Hepatocyte (in vitro differentiated cells): Measurements from ENCODE around the gene MACROD2.

ENCODE experiments used
- CTCF ChIP-seq: fragments of 200-600 bp; sonication (generic); IDR thresholded peaks from 2 replicates; pipeline ENCODE4 v1.5.1; 2016; ENCODE audit warnings: antibody characterized with exemption, mild to moderate bottlenecking; ENCODE audit not compliant: poor library complexity
- EZH2 ChIP-seq: fragments of 200-600 bp; sonication (generic); IDR thresholded peaks from 2 replicates; pipeline ENCODE4 v1.6.1; 2016; ENCODE audit warnings: antibody characterized with exemption, mild to moderate bottlenecking, borderline replicate concordance

- TF ChIP-seq CTCF (no peak), EZH2 (no peak)
Observed at GRCh38 chr20:14386726-14387125, 391.4 kb downstream of the MACROD2 start.
